Stimulated activated CD4-positive, alpha-beta T cell treated with anti-CD3 and anti-CD28 coated beads, Interleukin-2, amount 100 ng/mL, for 4 hours (primary cell): ENCODE results near the gene GDI1.
"Not testable (repeated sequence)": the region's sequence is repeated elsewhere in the genome, so short reads cannot be mapped to it uniquely, and the experiment has no call there.

Experiments
- DNase-seq: peaks from one replicate; pipeline ENCODE4 v3.0.0-alpha.2; 2020; ENCODE audit warnings: low read depth

The GDI1 gene

DNA sequence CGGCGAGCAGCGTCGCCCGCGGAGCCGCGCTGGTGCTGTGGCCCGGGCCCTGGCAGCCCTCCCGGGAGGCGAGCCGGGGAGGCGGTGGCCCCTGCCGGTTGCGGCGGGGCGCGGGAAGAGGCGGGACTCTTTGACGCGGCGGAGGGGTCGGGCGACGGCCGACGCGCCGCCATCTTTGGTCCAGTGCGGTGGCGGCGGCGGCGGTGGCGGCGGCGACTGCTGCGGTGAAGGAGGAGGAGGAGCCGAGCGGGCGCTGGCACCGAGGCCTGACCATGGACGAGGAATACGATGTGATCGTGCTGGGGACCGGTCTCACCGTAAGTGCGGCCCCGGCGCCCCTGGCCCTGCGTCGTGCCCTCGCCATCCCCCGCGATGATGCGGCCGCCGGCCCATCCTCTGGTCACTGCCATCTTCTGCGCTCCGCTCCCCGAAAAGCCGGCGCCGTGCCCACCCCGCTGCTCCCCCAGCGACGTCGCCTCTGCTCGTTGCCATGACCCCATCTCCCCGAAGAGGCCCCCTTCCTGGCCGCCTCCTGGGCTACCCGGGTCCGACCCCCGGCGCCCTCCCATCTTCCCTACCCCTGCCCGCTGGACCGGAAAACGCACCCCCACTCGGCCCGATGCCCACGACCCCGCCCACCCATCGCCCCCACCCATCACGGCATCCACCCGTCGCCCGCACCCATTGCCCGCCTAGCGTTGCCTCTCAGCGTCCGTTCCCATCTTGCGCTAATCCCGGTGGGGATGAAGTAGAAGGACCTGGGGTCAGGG lies at the start of gene GDI1:
GDI1 (plus strand) TSS at position 172 of the 770 bp plus-strand sequence; CDS start at position 273, 101 bp downstream.
- DNase-seq = no peak

DNA sequence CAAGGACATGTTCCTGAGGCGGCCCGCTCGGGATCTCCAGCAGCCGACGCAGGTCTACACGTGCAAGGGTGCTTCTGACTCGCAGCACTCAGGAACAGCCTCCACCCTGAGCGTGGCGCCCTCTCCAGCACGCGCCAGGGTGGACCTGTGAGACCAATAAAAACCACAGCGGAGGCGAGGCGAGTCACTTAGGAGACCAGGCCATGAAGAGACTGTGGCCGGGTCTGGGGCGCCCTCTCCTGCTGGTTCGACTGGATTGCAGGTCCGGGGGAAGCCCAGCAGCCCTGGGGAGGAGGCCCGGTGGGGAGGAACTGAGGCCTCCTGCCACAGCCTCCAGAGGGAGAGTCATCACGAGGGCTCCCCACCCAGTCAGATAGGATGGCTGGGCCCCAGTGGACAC lies 48.9 kb upstream of the GDI1 start:
- not testable (repeated sequence) for DNase-seq

DNA sequence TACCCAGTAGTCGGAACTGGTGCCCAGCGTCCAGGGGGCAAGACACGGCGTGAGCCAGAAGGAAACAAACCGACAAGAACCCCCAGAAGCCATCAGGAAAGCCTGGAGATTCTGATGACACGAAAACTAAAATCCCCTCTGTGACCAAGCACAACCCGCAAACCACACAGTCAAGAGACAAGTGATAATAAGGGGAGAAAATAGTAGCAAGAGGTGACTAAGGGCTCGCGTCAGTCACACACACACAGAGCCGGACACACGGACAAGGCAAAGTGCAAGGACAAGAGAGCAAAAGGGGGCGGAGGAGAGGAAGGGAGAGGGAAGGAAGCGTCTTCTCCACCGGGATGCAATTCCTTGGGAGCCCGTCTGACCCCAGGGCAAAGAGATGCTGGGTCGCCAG lies 48.3 kb upstream of the GDI1 start:
- DNase-seq = not testable (repeated sequence)

DNA sequence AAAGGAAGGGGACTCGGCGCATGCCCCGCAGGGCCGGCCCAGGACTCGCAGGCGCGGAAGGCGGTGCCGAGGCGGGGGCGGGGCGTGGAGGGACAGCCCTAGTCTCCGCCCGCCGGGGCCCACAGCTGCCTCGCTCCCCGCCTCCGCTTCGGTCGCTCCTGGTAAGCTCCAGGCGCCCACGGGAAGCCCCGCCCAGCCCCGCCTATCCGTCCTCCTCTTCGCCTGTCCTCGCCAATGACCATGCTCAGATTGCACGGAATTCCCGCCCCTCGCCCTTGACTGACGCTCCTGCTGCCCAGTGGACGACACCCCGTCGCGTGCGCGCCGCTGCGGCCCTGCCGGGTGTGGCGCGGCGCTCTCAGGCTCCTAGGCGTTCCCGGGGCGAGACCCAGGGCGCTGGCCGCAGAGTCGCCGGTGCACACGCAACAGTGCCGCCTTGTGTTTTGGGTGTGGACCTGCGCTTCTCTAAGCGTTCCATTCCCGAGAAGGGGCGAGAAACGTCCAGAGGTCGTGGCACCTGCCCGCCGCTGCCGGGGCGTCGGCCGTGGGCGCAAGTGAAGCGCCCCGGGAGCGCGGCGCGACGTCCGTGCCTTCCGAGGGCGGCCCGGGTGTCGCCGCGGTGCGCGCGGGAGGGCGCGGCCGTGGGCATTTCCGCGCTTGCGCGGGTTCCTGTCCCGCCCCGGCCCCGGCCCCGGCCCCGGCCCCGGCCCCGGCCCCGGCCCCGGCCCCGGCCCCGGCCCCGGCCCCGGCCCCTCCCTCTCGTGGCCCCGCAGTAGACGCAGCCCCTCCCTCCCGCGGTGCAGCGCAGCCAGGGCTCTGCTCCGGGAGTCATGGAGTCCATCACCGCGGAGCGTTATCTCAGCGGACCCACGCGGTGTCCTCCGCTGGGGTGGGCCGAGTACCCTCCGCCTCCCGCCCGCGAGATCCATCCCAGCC lies 46.9 kb upstream of the GDI1 start:
- not testable (repeated sequence) for DNase-seq

DNA sequence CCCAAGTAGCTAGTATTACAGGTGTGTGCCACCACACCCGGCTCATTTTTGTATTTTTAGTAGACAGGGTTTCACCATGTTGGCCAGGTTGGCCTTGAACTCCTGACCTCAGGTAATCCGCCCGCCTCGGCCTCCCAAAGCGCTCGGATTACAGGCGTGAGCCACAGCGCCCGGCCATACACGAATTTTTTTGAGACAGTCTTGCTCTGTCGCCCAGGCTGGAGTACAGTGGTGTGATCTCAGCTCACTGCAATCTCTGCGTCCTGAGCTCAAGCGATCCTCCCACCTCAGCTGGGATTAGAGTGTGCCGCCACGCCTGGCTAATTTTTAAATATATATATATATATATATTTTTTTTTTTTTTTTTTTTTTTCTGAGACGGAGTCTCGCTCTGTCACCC lies 40.6 kb upstream of the GDI1 start:
- not testable (repeated sequence) for DNase-seq

DNA sequence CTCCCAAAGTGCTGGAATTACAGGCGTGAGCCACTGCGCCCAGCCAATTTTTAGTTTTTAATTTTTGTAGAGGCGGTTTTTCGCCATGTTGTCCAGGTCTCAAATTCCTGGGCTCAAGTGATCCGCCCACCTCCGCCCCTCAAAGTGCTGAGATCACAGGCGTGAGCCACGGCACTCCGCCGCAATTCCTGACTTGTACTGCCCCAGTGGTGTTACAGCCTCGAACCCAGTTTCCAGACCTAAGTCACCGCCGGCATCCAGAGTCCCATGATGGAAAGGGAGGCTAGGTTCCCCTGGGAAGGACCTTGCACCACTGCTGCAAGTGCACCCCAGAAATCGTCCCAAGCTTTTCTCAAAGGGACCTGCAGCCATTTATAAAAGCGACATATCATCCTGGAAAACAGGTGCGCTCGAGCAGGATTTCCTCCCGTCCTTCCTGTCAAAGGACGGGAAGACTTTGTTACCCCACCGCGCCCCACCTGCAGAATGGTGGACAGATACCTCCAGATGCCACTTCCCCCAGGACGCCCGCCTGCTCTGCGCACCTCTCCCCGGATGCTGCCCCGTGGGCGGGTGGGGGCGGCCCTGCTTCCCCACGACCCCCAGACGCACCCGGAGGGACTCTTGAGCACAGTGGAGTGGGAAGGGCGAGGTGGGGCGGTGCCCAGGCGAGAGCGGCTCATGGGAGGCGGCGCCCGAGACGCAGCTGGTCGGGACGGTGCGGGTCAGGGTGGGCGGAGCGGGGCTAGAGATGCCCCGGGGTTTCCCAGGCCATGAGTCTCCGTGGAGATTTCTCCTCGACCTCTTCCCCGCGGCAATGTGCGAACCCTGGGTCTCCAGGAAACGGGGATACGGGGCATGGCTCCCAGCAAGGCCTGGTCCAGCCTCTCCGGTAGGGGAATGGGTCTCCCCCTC lies 39.7 kb upstream of the GDI1 start:
- DNase-seq = peak; percentile 48

DNA sequence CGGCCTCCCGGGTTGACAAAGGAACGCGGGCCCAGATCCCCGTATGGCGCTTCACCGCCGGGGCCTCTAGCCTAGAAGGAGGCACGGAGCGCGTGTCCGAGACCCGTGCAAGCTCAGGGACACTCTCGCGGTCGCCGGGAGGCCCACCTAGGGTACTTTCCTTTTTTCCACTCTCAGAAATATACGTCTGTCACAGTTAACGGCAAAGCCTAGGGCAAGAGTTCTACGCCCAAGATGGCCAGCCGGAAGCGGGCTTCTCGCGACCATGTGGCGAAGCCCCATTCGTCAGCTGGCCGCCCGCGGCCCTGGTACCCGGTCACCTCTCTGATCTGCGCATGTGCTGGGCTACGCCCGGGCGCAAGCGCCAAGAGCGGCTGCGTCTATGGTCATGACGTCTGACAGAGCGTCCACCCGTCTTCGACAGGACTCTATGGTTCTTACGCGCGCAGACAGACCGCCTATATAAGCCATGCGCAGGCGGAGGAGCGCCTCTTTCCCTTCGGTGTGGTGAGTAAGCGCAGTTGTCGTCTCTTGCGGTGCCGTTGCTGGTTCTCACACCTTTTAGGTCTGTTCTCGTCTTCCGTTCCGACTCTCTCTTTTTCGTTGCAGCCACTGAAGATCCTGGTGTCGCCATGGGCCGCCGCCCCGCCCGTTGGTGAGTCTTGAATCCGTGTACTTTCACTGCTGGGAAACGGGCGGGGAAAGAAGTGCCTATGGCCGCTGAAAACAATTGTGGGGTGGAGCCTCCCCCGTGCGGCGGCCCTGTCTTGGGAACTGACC lies 38.9 kb upstream of the GDI1 start, which contains the start of gene RPL10:
RPL10 (plus strand) TSS at position 490 of the 780 bp plus-strand sequence; CDS start at position 633, 143 bp downstream.
- peak; percentile 83 for DNase-seq

DNA sequence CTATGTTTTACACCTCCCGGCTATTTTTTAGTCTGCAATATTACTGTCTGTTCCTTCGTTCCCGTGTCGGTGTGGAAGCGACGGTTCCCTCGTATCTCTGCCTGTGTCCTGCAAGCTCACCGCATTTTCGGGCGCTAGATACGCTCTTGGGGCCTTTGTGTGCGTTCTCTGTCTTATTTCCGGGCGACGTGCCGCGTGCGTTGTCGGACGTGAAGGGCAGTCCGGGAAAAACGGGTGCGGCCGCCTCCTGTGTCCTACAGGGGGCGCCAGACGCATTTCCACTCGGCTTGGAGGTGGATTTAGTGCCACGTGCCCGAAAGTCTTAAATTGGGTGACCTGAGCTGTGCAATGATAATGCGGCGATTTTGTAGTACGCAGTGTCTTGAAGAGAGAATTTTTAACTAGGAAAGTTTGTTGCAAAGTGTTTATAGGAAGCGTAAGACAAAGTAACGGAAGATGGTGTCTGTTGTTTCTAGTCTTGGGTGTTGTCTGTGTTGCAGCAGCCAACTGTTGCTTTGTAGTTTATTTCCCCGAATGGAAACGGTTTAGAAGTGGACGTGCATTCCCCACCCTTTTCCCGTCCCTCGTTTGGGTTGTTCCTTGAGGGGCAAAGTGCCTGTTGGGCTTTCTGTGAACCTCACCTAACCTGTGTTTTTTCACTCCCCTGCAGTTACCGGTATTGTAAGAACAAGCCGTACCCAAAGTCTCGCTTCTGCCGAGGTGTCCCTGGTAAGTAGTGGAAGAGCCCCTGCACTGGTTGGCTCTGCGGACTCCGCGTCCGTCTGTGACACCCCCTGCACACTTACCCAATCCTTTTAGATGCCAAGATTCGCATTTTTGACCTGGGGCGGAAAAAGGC lies 38.1 kb upstream of the GDI1 start:
- DNase-seq = peak; percentile 75

DNA sequence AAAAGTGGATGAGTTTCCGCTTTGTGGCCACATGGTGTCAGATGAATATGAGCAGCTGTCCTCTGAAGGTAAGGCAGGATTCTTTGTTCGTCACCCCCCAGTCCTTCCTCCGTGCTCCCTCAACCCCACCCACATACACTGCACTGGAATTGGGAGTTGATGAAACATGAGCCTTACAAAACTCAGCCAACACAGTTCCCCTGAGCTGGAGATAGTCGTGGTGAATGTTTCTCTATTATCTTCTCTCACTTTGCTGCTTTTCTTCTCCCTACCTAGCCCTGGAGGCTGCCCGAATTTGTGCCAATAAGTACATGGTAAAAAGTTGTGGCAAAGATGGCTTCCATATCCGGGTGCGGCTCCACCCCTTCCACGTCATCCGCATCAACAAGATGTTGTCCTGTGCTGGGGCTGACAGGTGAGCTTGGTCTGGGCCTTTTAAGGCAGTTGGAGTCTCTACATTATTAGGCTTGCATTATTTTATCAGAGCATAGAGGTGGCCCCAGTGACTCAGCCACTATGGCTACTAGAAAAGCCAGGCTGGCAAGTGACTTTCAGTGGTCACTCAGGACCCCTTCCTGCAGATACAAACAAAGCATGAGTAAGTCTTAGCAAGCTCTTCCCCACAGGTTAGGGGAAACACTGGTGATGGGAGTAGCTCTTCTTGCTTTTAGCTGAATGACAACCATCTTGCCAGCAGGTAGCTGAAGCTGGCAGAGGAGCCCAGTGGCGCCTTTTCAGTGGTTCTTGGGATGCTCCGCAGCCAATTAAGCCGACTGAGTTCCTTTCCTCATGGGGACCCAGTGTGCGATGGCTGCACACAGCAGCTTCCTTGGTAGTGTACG lies 37.2 kb upstream of the GDI1 start:
- DNase-seq = no peak

DNA sequence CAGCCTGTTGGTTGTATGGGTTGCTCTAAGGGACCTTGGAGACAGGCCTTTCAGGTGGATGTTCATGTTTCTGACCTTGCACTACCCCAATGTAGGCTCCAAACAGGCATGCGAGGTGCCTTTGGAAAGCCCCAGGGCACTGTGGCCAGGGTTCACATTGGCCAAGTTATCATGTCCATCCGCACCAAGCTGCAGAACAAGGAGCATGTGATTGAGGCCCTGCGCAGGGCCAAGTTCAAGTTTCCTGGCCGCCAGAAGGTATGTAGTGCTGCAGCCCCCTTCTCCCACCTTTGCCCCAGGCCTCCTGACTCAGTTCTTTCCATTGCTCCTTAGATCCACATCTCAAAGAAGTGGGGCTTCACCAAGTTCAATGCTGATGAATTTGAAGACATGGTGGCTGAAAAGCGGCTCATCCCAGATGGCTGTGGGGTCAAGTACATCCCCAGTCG lies 36.6 kb upstream of the GDI1 start:
- not testable (repeated sequence) for DNase-seq

DNA sequence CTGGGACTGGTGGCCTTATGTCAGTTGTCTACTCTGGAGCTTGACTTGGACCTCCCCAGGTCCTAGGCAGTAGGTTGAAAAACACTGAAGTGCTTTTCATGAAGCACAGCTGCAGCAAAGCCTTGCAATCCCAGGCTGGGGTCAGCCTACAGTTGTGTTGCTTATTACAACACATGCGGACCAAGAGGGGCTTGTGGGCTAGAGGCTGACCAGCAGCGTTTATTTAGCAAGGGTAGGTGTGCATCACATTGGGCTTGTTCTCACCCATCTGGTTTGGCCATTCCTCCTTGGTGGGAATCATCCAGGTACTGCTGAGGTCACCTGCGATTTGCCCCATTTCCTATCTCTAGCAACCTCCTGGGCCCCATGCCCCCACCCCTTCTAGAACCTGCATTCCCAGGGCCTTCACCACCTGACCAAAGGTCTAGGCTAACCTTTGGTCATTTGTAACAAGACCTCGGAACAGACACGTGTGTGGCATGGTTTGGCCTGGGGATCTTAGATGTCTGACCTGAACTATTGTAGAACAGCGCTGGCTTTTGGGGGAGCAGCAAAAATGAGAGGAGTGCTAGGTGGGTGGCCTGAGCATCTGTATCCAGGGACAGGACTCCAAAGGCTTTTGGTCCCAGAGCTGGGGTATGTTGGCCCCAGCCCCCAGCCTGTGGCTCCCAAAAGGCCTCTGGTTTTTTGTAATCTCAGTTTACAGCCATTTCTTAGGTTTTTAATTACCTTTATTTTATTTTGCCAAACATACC lies 35.7 kb upstream of the GDI1 start:
- DNase-seq = no peak

DNA sequence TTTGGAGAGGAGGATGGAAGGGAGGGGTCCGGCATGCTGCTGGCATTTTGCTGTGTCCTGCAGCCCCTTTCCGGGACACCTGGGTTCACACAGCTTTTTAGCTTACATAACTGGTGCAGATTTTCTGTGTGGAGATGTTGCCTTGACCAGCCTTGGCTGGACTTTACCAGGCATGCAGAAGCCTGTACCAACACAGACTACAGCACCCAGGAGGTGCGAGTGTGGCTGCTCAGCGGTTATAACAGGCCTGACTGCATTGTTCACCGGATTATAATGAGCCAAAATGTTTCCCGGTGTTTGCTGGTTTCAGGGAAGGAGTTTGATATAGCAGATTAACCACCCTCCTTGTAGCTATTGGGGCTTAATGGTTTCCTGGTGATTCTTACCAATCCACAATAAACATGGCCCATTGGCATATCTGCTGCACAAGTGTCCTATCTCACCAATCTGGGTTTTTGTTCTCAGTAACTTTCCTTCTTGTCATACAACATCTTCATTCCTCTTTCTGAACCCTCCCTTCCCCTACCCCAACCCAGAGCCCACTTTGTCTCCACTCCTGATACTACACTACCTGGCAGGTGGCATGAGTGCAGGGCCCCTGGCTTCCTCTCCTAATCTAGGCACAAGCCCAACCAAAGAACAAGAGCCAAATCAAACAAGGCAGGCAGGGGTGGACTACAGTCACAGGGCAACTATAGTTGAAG lies 34.9 kb upstream of the GDI1 start:
- DNase-seq = no peak

DNA sequence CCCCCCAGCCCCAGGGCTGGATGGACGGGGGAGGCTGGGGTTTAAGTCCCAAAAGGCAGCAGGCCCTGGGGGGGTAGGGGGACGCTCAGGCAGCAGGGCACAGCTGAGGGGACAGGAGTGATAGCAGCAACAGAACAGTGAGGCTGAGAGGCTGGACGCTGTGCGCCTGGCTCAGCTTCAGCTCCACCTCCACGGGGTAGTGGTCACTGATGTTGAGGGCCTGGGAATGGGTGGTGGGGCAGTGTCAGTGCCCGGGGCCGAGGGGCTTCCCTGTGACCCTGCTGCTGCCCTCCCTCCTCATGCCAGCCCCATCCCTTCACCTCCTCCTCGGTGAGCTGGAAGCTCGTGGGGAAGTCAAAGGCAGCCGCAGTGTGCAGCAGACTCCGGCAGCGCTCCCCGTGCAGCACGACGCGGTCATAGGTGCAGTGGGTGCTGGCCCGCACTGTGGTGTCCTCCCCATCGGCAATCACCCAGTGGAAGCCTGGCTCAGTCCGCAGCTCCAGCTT lies 34.3 kb upstream of the GDI1 start:
- no peak for DNase-seq

DNA sequence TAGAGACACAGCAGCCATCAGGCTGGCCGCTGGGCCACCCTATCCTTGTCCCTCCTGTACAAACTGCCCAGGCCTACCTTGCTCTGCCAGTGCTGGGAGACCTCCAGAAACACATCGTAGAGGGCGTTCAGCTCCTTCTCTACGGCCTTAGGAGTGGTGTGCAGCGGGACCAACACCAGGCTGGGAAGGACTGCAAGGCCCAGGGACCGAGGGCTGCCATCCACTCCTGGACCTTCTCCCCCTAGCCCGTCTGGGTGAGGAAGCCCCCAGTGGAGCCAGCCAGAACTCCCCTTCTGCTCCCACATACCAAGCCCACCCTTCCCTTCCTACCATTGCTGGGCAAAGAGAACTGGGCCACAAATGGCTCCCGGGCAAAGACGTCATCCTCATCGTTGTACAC lies 33.8 kb upstream of the GDI1 start:
- no peak for DNase-seq

DNA sequence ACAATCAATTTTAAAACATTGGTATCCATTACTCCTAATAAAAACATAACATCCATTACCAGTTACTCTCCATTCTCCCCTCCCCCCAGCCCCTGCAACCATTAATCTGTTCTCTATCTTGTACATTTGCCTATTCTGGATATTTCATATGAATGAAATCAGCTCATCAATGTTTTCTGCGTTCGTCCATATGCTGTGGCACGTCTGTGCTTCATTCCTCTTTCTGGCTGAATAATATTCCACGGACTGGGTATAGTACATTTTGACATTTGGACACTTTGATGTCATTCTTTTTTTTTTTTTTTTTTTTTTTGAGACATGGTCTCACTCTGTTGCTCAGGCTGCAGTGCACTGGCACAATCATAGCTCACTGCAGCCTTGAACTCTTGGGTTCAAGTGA lies 33.1 kb upstream of the GDI1 start:
- no peak for DNase-seq

DNA sequence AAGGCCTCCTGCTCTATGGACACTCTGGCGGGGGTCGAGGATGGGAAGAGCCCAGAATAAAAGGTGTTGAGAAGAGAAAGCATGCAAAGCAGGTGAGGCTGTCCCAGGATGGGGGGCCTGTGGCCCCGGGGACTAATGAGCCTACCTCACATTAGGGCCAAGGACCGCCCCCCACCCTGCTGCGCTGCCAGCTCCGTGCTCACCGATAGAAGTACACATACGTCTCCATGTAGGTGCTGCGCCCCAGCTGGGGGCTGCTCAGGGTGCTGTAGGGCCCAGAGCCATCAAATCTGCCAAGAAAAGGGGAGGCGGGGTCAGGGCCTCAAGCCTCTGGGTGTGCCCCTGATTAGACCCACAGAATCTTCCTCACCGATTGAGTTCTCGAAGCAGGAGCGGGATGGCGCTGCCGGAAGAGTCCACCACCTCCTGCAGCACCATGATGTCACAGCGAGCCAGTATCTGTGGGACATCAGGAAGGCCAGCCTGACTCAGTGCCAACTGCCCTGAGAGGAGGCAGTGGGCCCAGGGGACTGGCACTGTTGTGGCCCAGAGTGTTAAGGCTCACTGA lies 32.2 kb upstream of the GDI1 start:
- no peak for DNase-seq

DNA sequence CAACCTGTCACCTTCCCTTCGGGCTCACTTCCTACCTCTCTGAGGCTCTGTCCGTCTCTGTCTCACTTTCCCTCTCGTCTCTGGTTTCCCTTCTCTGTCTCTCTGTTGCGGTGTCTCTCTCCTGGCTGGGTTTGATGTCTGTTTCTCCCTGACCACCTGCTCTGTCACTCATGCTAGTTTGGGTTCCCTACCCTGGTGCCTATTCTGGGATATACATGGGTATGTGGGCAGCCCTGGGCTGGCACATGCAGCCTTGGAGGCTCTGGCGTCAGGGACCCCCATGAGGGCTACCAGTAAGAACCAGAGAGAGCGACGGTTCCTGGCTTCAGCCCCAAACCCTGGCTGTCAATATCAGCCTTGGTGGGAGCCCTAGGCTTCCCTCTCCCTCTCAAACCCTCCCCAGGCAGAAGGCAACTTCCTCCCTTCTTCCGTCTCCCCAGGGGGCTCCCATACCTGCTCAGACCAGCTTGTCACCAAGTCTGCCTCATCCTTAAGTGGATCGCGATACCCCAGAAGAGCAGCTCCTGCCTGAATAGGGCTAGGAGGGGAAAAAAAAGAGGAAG lies 28.2 kb upstream of the GDI1 start:
- DNase-seq = no peak
